H9 (cell line): Measurements from ENCODE around the gene DPP6. TPM values are rescaled to one million over a fixed set of nuclear protein-coding genes. Genes with fewer than 3 reads are reported as not detected.
"Not testable (repeated sequence)": the region's sequence is repeated elsewhere in the genome, so short reads cannot be mapped to it uniquely, and the experiment has no call there.

ENCODE experiments used
- DNase-seq: peaks from one replicate; pipeline ENCODE4 v3.0.0-alpha.2; 2017
- H2AFZ ChIP-seq: one replicate; pipeline ENCODE4 v1.6.1; 2013; ENCODE audit warnings: mild to moderate bottlenecking, low read length, control low read depth, moderate library complexity
- H2AK5ac ChIP-seq: 2 replicates; pipeline ENCODE4 v1.6.1; 2013; ENCODE audit warnings: low read length, control low read depth, mixed read lengths; ENCODE audit not compliant: insufficient read length
- H2BK120ac ChIP-seq: one replicate; pipeline ENCODE4 v1.6.1; 2013; ENCODE audit warnings: low read depth, mild to moderate bottlenecking, low read length, control low read depth, inconsistent platforms; ENCODE audit not compliant: poor library complexity, severe bottlenecking
- H2BK12ac ChIP-seq: 2 replicates; pipeline ENCODE4 v1.6.1; 2013; ENCODE audit warnings: low read length, control low read depth, mixed read lengths, low read depth; ENCODE audit not compliant: insufficient read length
- H2BK15ac ChIP-seq: 2 replicates; pipeline ENCODE4 v1.6.1; 2013; ENCODE audit warnings: low read depth, low read length, control low read depth
- H2BK20ac ChIP-seq: one replicate; pipeline ENCODE4 v1.6.1; 2013; ENCODE audit warnings: low read depth, mild to moderate bottlenecking, low read length, control low read depth, inconsistent platforms; ENCODE audit not compliant: poor library complexity, severe bottlenecking
- H2BK5ac ChIP-seq: 2 replicates; pipeline ENCODE4 v1.6.1; 2013; ENCODE audit warnings: low read length, control low read depth, mixed read lengths; ENCODE audit not compliant: insufficient read length
- H3K14ac ChIP-seq: 2 replicates; pipeline ENCODE4 v1.6.1; 2013; ENCODE audit warnings: low read length, control low read depth; ENCODE audit not compliant: insufficient read depth
- H3K18ac ChIP-seq: 2 replicates; pipeline ENCODE4 v1.6.1; 2013; ENCODE audit warnings: low read depth, mild to moderate bottlenecking, mixed read lengths, low read length, control low read depth; ENCODE audit not compliant: insufficient read length
- H3K23ac ChIP-seq: 2 replicates; pipeline ENCODE4 v1.6.1; 2013; ENCODE audit warnings: low read length, control low read depth, mixed read lengths, low read depth; ENCODE audit not compliant: insufficient read length
- H3K23me2 ChIP-seq: 2 replicates; pipeline ENCODE4 v1.6.1; 2013; ENCODE audit warnings: low read depth, mild to moderate bottlenecking, mixed read lengths, low read length, control low read depth; ENCODE audit not compliant: insufficient read length, poor library complexity, severe bottlenecking
- H3K27ac ChIP-seq: 2 replicates; pipeline ENCODE4 v1.5.1; 2013; ENCODE audit warnings: low read length, control low read depth, mixed read lengths, low read depth; ENCODE audit not compliant: insufficient read length
- H3K27me3 ChIP-seq: 2 replicates; pipeline ENCODE4 v1.6.1; 2013; ENCODE audit warnings: low read length, control low read depth, inconsistent platforms; ENCODE audit not compliant: insufficient read depth
- H3K4ac ChIP-seq: 2 replicates; pipeline ENCODE4 v1.6.1; 2013; ENCODE audit warnings: low read depth, mild to moderate bottlenecking, control low read depth, inconsistent platforms, low read length, moderate library complexity
- H3K4me1 ChIP-seq: 2 replicates; pipeline ENCODE4 v1.6.1; 2013; ENCODE audit warnings: low read length, control low read depth, inconsistent platforms; ENCODE audit not compliant: insufficient read depth
- H3K4me2 ChIP-seq: 2 replicates; pipeline ENCODE4 v1.6.1; 2013; ENCODE audit warnings: low read length, control low read depth, mixed read lengths; ENCODE audit not compliant: insufficient read length, insufficient read depth
- H3K56ac ChIP-seq: 2 replicates; pipeline ENCODE4 v1.6.1; 2013; ENCODE audit warnings: low read depth, mild to moderate bottlenecking, mixed read lengths, low read length, control low read depth; ENCODE audit not compliant: insufficient read length
- H3K79me1 ChIP-seq: 2 replicates; pipeline ENCODE4 v1.6.1; 2013; ENCODE audit warnings: low read depth, mild to moderate bottlenecking, moderate library complexity, low read length, control low read depth, inconsistent platforms; ENCODE audit not compliant: insufficient read depth, poor library complexity, severe bottlenecking
- H3K79me2 ChIP-seq: 2 replicates; pipeline ENCODE4 v1.6.1; 2013; ENCODE audit warnings: low read length, control low read depth, inconsistent platforms; ENCODE audit not compliant: insufficient read depth
- H3K9ac ChIP-seq: 2 replicates; pipeline ENCODE4 v1.6.1; 2013; ENCODE audit warnings: low read length, control low read depth, mixed read lengths; ENCODE audit not compliant: insufficient read length; ENCODE audit errors: extremely low read depth
- H3K9me3 ChIP-seq: one replicate; pipeline ENCODE4 v1.6.1; 2013; ENCODE audit warnings: low read depth, low read length, inconsistent platforms; ENCODE audit not compliant: control insufficient read depth
- H3T11ph ChIP-seq: one replicate; pipeline ENCODE4 v1.6.1; 2013; ENCODE audit warnings: mild to moderate bottlenecking, low read length, control low read depth, inconsistent platforms
- H4K20me1 ChIP-seq: one replicate; pipeline ENCODE4 v1.6.1; 2013; ENCODE audit not compliant: control insufficient read depth, insufficient read length, insufficient read depth
- H4K5ac ChIP-seq: 2 replicates; pipeline ENCODE4 v1.6.1; 2013; ENCODE audit warnings: low read depth, mild to moderate bottlenecking, mixed read lengths, low read length, control low read depth; ENCODE audit not compliant: insufficient read length
- H4K8ac ChIP-seq: replicated peaks from 2 replicates; pipeline ENCODE4 v1.6.1; 2013; ENCODE audit warnings: low read length, control low read depth, mixed read lengths, low read depth; ENCODE audit not compliant: insufficient read length
- H4K91ac ChIP-seq: 2 replicates; pipeline ENCODE4 v1.6.1; 2013; ENCODE audit warnings: low read depth, mild to moderate bottlenecking, moderate library complexity, mixed read lengths, low read length, control low read depth; ENCODE audit not compliant: insufficient read length
- H3K27ac Mint-ChIP-seq, 3 experiments: 2 replicates in 2 of 3; 3 replicates in 1 of 3; pipeline ENCODE4 v1.8.0; 2020 to 2021; ENCODE audit warnings: mixed read lengths in 3 of 3, mild to moderate bottlenecking in 1 of 3, moderate library complexity in 1 of 3
- H3K27me3 Mint-ChIP-seq: 2 replicates; pipeline ENCODE4 v1.8.0; 2021; ENCODE audit warnings: low read depth, mild to moderate bottlenecking, moderate library complexity, mixed read lengths
- H3K36me3 Mint-ChIP-seq, 3 experiments: 2 replicates in 2 of 3; 3 replicates in 1 of 3; pipeline ENCODE4 v1.8.0; 2020 to 2021; ENCODE audit warnings: low read depth in 3 of 3, mixed read lengths in 3 of 3; ENCODE audit not compliant: insufficient read depth in 1 of 3
- H3K4me1 Mint-ChIP-seq, 2 experiments: 2 replicates each; pipeline ENCODE4 v1.8.0; 2020; ENCODE audit warnings: mixed read lengths in 2 of 2
- H3K4me3 Mint-ChIP-seq, 2 experiments: 2 replicates in 1 of 2; 3 replicates in 1 of 2; pipeline ENCODE4 v1.8.0; 2020 to 2021; ENCODE audit warnings: mild to moderate bottlenecking in 2 of 2, mixed read lengths in 2 of 2, moderate library complexity in 1 of 2
- H3K9me3 Mint-ChIP-seq, 2 experiments: 2 replicates in 1 of 2; 3 replicates in 1 of 2; pipeline ENCODE4 v1.8.0; 2020; ENCODE audit warnings: mild to moderate bottlenecking in 2 of 2, mixed read lengths in 2 of 2, moderate library complexity in 1 of 2
- WGBS: extraction: QIAGEN DNeasy Blood & Tissue Kit; methylation state at CpG from one replicate; pipeline ENCODE4 v1.1.7; 2013; ENCODE audit warnings: missing lambda C conversion rate, low lambda C conversion rate, mixed read lengths; ENCODE audit not compliant: insufficient read length; ENCODE audit errors: extremely low coverage; 5-methylcytosine and 5-hydroxymethylcytosine counted together
- total RNA-seq: library from RNA; stranded (reverse); gene quantifications from 2 replicates; pipeline ENCODE4 v1.2.1, GENCODE V29; 2021

Gene DPP6
- total RNA-seq, 1 experiment from 2014 or later: 4.5 TPM

DNA sequence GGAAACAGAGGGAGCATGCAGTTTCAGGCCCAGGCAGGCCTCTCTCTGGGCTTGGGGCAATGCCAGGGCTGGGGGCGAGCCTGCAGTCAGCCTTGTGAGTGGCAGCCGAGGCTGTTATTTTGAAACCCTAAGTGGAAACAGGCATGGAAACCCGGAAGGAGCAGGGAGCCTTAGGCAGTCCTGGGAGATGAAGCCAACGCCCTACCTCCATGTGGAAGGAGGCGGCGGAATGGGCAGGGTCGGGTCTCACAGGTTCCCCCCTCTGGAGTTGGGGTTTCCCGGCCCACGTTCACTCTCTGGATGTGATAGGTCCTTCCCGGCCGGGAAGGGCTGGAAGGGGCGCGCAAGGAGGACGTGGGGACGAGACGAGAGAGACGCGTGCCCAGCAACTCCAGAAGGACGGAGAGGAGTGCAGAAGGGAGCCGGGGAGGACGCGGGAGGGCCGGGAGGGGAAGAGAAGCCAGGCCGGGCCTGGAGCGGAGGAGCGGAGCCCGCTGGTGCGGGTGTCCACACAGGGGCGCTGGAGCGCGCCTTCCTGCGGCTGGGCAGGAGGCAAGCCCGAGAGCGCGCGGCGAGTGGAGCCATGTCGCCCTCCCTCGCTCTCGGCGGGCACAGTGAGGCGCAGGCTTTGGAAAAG is 1.1 kb upstream of the DPP6 start:
- H2AFZ ChIP-seq, H2BK120ac ChIP-seq, H3K4me2 ChIP-seq, H3K27ac Mint-ChIP-seq, H3K27ac ChIP-seq, H3K9ac ChIP-seq, H3K4me1 ChIP-seq, H4K8ac ChIP-seq, H3K23ac ChIP-seq, H3K9me3 Mint-ChIP-seq, H3K79me1 ChIP-seq, H2BK15ac ChIP-seq, H2AK5ac ChIP-seq, H2BK12ac ChIP-seq, H3T11ph ChIP-seq, H4K91ac ChIP-seq, H3K27me3 ChIP-seq, H3K4me1 Mint-ChIP-seq, H2BK5ac ChIP-seq, H3K9me3 ChIP-seq, H3K56ac ChIP-seq, H4K5ac ChIP-seq, H2BK20ac ChIP-seq, H3K36me3 Mint-ChIP-seq, H3K4ac ChIP-seq, H4K20me1 ChIP-seq, H3K14ac ChIP-seq, H3K18ac ChIP-seq, H3K23me2 ChIP-seq, H3K79me2 ChIP-seq: not testable (repeated sequence)
- Mint-ChIP-seq H3K27me3 (peaks cover 39% of the 10 kb centered on the region), H3K4me3 (peak overlapping the region; percentile 53 to 78)
- DNase-seq: peak; percentile 35
- WGBS: no CpG with 5 or more reads among the region's 42 CpGs

DNA sequence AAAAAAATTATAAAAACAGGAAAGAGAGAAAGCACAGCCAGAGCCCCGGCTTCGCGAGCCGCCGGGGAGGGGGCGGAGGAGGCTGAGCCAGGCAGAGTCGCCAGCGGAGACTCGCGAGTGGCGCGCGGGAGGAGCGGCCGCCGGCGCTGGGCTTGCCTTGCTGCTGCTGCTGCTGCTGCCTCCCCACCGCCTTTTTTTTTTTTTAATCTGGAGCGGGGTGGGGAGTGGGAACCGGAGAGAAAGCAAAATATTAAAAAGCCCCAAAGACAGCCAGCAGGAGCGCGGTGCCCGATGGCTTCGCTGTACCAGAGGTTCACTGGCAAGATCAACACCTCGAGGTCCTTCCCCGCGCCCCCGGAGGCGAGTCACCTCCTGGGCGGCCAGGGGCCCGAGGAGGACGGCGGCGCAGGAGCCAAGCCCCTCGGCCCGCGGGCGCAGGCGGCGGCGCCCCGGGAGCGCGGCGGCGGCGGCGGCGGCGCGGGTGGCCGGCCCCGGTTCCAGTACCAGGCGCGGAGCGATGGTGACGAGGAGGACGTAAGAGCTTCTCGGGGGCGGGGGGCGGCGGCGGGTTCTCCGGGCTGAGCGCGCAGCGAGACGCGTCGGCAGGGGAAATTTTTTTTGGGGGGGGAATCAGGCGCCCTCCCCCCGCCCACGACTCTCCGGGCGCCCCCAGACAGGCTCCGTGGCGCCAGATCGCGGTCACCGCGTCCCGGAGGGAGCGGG is 493 bp downstream of the DPP6 start:
- not testable (repeated sequence) for H3K79me1 ChIP-seq, H3K18ac ChIP-seq, H3K56ac ChIP-seq, H3K4me1 Mint-ChIP-seq, H3K14ac ChIP-seq, H3K9me3 ChIP-seq, H3K79me2 ChIP-seq, H2AK5ac ChIP-seq, H3K27ac Mint-ChIP-seq, H2BK20ac ChIP-seq, H3K4ac ChIP-seq, H2AFZ ChIP-seq, H4K8ac ChIP-seq, H3K9ac ChIP-seq, H3K27me3 ChIP-seq, H4K20me1 ChIP-seq, H4K5ac ChIP-seq, H3K27ac ChIP-seq, H2BK5ac ChIP-seq, H3K36me3 Mint-ChIP-seq, H2BK12ac ChIP-seq, H3K9me3 Mint-ChIP-seq, H4K91ac ChIP-seq, H3K4me1 ChIP-seq, H3K23ac ChIP-seq, H3T11ph ChIP-seq, H3K23me2 ChIP-seq, H2BK120ac ChIP-seq, H2BK15ac ChIP-seq
- Mint-ChIP-seq H3K27me3 (peaks cover 39% of the 10 kb centered on the region), H3K4me3 (peak overlapping the region; percentile 61 to 79)
- WGBS: no CpG with 5 or more reads among the region's 83 CpGs
- H3K4me2 ChIP-seq: peak overlapping the region; percentile 21
- DNase-seq: peak; percentile 37
